GM19239 (cell line): ENCODE data around the gene ANO9.
"Not testable (repeated sequence)": the region's sequence is repeated elsewhere in the genome, so short reads cannot be mapped to it uniquely, and the experiment has no call there.

Source experiments
- DNase-seq: peaks from one replicate; pipeline ENCODE4 v3.0.0; 2011; ENCODE audit warnings: low spot score; ENCODE audit not compliant: insufficient read length
- FAIRE-seq: peaks from 2 replicates; lab custom pipeline; 2011; peaks lifted over from hg19 to GRCh38; lab: Jason Lieb, UNC

ANO9 gene

DNA sequence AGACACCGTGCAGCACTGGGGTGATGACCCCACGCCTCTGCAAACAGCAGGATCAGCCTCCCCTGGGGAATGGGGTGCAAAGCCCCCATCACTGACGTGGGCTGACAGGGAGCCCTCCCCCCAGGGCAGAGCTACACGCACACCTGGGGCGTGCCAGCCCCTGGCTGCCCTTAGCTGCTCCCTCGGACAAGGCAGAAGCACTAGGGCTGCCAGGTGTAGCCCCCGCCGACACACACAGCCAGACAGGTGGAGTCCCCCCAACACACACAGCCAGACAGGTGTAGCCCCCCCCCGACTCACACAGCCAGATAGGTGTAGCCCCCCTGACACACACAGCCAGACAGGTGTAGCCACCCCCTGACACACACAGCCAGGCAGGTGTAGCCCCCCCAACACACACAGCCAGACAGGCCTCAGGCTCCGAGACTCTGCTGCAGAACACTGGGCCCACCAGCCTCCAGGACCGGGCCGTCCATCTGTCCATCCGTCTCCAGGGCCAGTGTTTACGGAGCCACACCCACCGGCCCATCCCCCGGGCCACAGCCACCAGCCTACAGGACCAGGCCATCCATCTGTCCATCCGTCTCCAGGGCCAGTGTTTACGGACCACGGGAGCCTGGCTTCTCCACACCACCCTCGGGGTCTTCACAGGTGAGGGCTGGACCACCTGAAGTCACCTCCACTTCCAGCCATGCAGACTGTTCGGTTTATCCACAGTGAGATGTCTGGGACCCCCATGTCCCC, 3.5 kb downstream of the ANO9 start:
- FAIRE-seq (no peak), DNase-seq (no peak)

DNA sequence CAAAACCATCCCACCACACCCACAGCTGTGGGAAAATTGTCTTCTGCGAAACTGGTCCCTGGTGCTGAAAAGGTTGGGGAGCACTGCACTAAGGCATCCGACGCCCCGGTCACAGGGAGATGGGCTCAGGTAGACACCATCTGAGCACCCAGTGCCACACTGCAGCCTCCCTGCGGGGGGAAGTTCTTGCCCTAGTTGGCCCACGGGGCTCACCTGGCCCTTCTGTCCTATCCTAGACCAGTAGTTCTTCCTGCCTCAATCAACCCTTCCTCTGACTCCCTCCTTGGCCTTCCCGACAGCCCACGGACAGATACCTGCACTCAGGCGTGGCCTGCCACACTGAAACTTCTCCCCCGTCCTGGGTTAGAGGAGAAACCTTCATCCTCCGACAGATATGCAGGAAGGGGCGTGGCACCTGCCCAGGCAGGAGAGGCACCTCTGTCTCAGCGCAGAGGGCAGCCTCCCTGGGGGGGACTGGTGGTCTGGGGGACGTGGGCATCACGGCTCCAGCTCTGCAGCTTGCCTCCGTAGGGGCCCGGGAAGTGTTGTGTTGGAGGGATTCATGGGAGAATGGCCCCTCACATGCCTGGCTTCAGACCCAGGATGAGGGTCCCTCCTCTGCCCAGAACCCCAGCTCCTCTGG, 4.5 kb downstream of the ANO9 start:
- no peak for FAIRE-seq

DNA sequence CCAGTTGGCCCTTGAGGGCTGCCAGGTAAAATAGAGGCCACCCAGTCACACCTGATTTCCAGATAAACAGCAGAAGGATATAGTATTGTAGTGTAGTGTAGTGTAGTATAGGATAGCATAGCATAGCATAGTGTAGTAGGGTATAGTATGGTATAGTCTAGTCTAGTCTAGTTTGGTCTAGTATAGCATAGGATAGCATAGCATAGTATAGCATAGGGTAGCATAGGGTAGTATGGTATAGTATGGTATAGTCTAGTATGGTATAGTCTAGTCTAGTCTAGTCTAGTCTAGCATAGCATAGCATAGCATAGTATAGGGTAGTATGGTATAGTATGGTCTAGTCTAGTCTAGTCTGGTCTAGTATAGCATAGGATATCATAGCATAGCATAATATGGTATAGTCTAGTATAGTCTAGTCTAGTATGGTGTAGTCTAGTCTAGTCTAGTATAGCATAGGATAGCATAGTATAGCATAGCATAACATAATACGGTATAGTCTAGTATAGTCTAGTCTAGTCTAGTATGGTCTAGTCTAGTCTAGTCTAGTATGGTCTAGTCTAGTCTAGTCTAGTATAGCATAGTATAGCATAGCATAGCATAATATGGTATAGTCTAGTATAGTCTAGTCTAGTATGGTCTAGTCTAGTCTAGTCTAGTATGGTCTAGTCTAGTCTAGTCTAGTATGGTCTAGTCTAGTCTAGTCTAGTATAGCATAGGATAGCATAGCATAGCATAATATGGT, 6.6 kb downstream of the ANO9 start:
- FAIRE-seq, DNase-seq: not testable (repeated sequence)

More for the DNA sequence above, 4.5 kb downstream of the ANO9 start:
- no peak for DNase-seq

DNA sequence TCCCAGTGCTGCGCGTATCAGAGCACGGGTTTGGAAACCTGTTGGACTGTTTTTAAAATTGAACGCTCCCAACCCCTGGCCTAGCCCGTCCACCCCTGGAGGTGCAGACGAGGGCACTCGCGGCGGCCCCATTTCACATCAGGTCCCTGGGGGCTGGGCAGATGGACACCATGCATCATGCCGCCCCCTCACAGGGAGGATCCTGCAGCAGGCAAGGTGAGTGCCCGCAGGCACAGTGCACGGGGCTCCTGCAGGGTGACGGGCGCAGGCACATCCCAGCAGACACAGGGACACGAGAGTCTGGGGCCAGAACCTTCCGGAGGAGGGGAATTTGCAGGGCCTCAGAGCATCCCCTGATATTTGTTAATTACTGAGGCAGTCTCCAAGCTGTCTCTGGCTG, 7.3 kb downstream of the ANO9 start:
- FAIRE-seq (no peak), DNase-seq (no peak)

DNA sequence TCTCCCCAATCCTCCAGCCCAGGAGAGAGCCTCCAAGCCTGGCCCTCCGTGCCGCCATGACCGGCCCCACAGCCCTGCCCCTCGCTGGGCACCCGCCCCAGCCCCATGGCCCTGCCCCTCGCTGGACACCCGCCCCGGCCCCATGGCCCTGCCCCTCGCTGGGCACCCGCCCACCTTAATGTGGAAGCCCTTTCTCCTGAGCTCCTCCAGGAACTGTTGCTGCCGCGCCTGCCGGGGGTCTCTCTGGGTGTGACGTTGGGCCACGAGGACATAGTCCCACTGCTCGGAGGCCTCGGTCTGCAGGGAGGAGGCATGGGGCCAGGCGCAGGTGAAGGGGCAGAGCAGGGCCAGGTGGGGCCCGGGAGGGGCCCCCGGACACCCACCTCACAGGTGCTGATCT, 8.2 kb downstream of the ANO9 start:
- no peak for FAIRE-seq

DNA sequence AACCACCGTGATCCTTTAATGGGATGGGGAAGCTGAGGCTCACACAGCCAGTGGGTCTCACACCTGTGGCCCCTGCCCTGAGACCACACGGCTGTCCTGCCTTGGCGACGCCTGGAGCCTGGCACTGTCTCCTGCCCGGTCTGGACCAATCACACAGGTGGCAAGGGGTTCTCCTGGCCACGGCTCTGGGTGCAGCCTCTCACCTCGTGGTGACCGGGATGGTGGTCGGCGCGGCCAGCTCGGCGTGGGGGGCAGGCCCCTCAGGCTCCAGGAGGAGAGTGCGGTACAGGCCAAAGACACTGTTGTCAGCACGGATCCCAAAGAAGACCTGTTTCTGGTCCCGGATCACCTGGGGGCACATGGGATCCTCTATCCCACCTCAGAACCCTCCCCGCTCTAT, 8.7 kb downstream of the ANO9 start:
- DNase-seq, result no peak
- FAIRE-seq, result no peak

More for the DNA sequence above, 8.2 kb downstream of the ANO9 start:
- DNase-seq, result no peak

DNA sequence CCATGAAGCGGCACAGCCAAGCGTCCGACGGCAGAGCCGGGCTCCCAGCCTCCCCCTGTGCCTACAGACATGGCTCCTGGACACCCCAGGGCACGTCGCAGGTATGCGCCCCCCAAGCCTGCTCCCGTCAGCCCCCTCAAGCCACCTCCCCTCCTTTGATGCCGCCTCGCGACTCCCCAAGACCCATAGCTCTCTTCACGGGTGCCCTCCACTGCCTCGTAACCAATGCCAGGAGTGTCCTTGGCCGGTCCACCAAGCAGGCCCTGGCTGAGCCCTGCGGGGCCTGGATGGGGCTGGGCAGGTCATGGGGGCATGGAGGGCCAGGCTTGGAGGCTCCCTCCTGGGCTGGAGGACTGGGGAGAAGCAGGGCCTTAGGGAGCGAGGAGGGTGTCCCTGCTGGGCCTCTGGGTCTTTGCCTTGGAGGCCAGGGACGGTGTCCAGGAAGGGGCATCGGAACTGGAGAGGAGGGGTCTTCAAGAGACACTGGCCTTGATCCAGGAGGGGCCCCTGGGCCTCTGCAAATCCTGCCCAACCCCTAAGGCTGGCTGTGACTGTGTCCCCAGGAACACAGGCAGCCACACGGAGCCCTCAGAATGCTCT, 9.2 kb downstream of the ANO9 start:
- no peak for FAIRE-seq
- DNase-seq, result no peak

DNA sequence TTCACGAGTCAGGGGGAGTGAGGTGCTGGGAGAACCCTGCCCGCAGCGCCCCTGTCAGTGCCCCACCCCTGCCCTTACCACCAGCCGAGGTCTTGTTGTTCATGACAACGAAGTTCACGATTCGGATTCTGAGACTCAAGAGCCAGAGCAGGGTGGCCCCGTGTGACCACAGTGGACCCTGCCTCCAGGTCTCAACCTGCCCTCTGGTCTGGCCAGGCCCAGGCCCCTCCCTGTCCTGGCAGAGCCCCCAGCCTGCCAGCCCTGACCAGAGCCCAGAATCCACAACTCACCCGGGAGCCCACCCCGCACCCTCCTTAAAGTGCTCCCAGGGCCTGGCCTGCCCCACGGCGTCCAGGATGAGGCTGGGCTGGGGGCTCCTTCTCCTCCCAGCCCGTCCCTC, 9.9 kb downstream of the ANO9 start:
- FAIRE-seq (no peak), DNase-seq (no peak)

DNA sequence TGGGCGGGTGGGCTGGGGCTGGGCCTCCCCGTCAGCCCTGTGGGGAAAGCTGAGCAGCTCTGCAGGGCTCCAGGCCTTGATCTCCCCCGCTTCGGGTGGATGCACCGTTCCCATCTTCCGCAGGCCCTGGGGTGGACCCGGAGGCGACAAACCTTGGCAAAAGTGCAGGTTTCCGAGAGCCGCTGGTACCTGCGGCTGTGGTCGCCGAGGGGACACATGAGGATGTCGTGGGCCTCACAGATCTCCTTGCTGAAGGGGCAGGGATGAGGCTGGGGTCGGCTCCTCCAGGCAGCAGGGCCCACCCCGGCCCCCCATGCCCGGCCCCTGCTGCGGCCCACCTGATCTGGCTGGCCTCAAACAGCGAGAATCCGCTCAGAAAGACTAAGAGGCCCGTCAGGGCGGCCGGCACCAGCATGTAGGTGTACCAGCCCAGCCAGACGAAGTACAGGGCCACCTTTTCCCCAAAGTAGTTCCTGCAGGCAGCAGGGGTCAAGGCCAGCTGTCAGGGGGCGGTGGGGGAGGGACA, 11.8 kb downstream of the ANO9 start:
- FAIRE-seq, result no peak
- no peak for DNase-seq

DNA sequence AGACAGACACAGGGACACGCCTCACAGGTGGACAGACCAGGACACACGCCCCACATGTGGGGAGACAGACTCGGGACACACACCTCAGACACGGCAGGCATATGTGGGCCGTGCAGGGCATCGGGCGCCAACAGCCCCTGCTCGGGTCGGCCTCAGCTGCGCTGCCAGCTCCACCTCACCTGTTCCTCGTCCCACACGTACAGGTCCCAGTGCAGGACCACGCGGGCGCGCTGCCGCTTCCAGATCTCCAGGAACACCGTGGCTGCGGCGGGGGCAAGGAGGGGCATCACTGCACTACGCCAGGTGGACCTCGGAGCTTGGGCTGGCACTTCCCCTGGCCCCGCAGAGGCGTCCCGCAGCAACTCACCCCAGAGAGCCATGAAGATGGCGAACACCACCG, 12.4 kb downstream of the ANO9 start:
- no peak for DNase-seq

DNA sequence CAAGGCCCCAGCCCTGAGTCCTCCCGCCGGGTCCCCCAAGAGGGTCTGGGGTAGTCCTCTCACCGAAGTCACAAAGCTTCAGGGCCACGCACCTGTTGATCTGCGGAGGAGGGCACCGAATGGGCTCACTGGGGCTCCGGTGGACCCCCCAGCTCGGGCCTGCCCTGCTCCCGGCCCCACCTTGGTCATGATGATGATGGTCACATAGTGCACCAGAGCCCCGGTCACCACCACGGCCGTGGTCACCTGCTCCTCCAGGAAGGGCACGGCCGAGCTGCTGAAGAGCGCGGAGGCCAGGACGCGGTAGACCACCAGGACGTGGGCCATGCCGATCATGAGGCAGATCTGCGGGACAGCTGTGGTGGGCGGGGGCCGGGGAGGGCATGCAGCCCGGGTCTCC, 13.5 kb downstream of the ANO9 start:
- DNase-seq (no peak), FAIRE-seq (no peak)

More for the DNA sequence above, 12.4 kb downstream of the ANO9 start:
- no peak for FAIRE-seq

DNA sequence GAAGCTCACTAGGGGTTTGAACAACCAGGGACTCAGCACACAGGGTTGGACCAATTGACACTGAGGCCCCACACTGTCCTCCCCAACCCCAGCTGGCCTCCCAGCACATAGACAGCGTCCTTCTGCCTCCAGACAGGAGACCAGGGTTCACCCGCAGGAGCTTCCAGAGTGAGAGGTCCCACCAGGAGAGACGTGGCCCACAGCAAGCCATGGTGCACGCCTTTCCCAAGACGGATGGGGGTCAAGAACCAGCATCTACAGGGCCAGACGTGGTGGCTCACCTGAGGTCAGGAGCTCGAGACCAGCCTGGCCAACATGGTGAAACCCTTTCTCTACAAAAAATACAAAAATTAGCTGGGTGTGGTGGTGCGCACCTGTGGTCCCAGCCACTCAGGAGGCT, 15.0 kb downstream of the ANO9 start:
- FAIRE-seq, result no peak
- no peak for DNase-seq

DNA sequence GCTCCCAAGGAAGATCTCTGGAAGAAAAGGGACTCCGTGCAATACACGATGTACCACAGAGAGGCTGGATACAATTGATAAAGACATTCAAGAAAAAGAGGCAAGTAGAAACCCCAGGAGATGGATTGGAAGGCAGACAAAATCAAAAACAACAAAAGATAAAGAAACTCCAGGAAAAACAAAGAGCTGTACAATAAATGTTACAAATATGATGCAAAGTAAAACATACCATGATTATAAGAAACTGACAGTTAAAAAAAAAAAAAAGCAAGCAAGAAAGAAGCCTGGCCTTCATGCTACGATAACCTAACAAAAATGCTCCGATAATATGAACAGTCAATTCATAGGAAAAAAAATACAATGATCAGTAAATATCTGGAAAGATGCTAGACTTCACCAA, 16.5 kb downstream of the ANO9 start:
- no peak for DNase-seq
- FAIRE-seq, result no peak

DNA sequence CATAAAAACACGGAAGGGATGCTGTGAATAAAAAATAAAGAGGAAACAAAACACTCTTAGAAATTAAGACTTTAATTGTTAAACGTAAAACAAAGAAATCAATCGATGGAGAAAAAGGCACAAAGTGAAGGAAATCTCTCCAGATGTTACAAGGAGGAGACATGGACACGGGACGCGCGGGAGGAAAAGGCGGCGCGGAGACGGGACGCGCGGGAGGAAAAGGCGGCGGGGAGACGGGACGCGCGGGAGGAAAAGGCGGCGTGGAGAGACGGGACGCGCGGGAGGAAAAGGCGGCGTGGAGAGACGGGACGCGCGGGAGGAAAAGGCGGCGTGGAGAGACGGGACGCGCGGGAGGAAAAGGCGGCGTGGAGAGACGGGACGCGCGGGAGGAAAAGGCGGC, 17.0 kb downstream of the ANO9 start:
- FAIRE-seq, DNase-seq: not testable (repeated sequence)

DNA sequence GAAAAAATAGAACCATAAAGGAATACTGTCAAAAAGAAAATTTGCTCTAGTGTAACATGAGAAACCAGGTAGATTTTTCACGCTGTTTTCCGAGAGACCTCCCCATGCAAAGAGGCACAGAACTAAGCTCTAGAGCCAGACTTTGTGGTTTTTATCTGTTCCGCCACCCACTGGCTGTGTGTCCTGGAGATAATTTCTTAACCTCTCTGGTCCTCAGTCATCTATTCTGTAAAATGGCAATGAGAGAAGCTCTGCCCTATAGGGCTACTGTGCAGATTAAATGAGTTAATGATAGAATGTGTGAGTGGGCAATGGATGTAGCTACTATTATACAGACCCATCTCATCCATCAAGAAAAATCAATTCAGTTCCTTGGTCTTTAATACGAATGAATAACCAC, 17.6 kb downstream of the ANO9 start:
- DNase-seq (no peak), FAIRE-seq (no peak)

DNA sequence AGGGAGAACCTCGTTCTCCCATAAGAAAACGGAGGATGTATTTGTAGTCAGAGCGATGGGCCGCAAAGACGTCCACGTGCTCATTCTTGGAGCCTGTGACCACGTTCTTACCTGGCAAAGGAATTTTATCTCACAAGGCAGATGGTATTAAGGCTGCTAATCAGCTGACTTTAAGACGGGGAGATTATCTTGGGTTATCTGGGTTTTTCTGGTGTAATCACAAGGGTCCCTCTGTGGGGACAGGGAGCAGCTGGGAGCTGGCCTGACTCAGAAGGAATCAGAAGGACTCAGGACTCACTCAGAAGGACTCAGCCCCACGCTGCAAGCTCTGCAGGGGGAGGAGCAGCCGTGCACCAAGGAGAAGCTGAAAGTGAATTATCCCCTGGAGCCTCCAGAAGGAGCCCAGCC, 19.6 kb downstream of the ANO9 start:
- no peak for DNase-seq

DNA sequence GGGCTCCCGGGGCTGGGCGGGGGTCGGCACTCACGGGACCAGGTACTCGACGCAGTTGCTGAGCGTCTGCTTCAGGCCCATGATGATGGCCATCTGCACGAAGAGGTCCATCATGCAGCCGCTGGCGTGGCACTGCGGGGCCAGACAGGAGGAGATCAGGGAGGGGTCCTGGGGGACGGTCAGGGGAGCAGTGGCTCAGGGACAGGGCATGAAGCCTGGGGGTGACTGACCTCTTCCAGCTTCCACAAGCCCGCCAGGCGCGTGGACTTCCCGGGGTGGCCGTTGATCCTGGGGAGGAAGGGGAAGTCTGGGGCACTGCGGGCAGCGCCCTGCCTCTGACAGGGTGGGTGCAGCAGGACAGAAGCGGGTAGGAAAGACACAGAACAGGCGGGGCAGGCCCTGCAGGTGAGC, 20.9 kb downstream of the ANO9 start:
- FAIRE-seq, result no peak
- no peak for DNase-seq

More for the DNA sequence above, 19.6 kb downstream of the ANO9 start:
- no peak for FAIRE-seq

DNA sequence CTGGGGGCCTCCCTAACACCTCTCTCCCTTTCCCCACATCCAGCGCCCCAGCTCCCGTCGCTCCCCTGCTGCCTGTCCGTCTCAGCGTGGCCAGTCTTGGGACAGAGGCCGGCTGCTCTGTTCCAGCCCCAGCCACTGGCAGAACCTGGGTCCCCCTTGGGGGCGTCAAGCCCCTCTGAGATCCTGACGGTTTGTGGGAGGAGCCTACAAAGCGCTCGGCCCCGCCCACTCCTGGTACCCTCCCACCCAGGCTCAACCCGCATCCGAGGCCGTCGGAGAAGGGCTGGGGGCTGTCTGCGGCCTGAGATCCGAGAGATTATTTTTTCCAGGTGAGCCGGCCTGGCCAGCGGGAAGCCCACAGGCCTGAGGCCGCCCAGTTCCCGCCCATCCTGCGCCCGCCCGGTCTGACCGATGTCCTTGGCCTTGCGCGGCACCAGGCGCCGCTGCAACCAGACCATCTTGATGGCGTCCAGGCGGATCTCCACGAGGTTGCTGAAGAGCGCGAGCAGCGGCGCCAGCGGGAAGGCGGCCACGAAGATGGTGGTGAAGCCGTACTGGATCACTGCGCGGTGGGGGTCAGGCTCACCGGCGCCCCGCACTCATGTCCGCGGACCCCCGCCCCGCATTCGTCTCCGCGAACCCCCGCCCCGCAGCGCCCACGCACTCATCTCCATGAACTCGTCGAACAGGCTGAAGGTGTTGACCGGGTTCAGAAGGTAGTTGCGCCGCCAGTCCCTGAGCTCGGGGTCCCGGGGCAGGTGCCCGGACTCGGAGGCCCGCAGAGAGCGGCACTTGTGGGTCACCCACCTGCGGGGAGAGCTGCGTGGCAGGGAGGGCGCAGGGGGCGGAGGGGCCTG, 21.5 kb downstream of the ANO9 start:
- FAIRE-seq, result no peak
- DNase-seq, result no peak

DNA sequence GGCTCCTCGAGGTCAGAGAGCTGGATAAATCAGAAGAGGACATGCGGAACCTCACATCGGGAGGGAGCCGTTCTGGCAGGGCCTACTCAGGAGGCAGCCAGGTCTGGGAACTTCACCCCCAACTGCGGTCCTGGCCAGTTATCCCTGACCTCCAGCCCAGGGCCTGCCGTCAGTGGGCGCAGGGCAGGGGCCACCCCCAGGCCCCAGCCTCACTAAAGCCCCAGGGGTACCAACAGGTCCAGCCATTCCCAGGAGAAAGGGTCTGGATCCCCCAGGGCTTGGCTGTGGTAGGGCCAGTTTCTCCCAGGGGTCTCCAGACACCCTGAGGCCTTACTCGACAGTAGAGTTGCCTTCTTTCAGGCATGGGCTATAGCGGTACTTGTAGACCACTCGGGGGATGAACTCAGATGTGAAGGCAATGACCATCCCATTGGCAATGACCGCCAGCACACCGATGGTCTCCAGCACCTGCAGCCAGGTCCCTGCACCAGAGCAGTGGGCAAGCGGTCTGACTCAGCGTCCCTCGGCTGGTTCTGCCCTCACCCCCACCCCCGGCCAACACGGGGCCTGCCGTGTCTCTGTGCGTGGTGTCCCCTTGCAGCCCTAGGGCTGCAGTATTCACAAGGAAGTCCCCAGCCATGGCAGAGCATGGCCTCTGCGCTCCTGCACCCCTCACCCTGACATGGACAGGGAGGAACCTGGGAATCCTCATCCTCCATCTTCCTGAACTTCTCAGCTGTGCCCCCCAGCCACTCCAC, 22.4 kb downstream of the ANO9 start:
- no peak for FAIRE-seq

More for the DNA sequence above, 22.4 kb downstream of the ANO9 start:
- no peak for DNase-seq
